Caco-2 (cell line): Measurements from ENCODE around the gene OLA1. TPM values are rescaled to one million over a fixed set of nuclear protein-coding genes. Genes with fewer than 3 reads are reported as not detected.

ENCODE experiments used
- BruUV-seq: library from RNA; stranded (reverse); fragments of 400-500 nt; replicated peaks from 2 replicates; lab custom pipeline; 2021; lab: Mats Ljungman, UMichigan
- CTCF ChIA-PET: fragments of 300-600 bp; sonication (Branson Sonifier 250); formaldehyde crosslinking; loops from one replicate; lab custom pipeline; 2022; ENCODE audit warnings: antibody characterized with exemption; lab: Charles Lee
- POLR2A ChIA-PET: fragments of 300-600 bp; sonication (Branson Sonifier 250); formaldehyde crosslinking; loops from one replicate; lab custom pipeline; 2022; ENCODE audit warnings: antibody characterized with exemption; lab: Charles Lee
- DNase-seq, 2 experiments: peaks; one replicate each; pipeline versions ENCODE4 v3.0.0 to v3.0.0-alpha.2; 2020 to 2022
- H3K27me3 ChIP-seq: replicated peaks from 2 replicates; pipeline ENCODE4 v1.6.0; 2011; ENCODE audit warnings: low read length; ENCODE audit not compliant: control insufficient read depth, insufficient read depth
- H3K36me3 ChIP-seq: 2 replicates; pipeline ENCODE4 v1.5.1; 2011; ENCODE audit warnings: low read length; ENCODE audit not compliant: control insufficient read depth, insufficient read depth
- H3K4me1 ChIP-seq: fragments of 250-450 bp; sonication (Bioruptor Pico); 2 replicates; pipeline ENCODE4 v1.5.1; 2020; ENCODE audit warnings: mild to moderate bottlenecking
- H3K4me3 ChIP-seq: 2 replicates; pipeline ENCODE4 v1.5.1; 2011; ENCODE audit warnings: low read depth, mild to moderate bottlenecking, control low read depth, low read length
- H3K9me3 ChIP-seq: fragments of 250-450 bp; sonication (Bioruptor Pico); 2 replicates; pipeline ENCODE4 v1.5.1; 2020; ENCODE audit warnings: mild to moderate bottlenecking, moderate library complexity
- H3K27ac Mint-ChIP-seq: one replicate; pipeline ENCODE4 v1.8.0; 2022; ENCODE audit warnings: mixed read lengths; ENCODE audit not compliant: unreplicated experiment
- H3K27me3 Mint-ChIP-seq: one replicate; pipeline ENCODE4 v1.8.0; 2022; ENCODE audit warnings: mixed read lengths; ENCODE audit not compliant: insufficient read depth, unreplicated experiment
- H3K36me3 Mint-ChIP-seq: one replicate; pipeline ENCODE4 v1.8.0; 2022; ENCODE audit warnings: mild to moderate bottlenecking, mixed read lengths; ENCODE audit not compliant: insufficient read depth, unreplicated experiment
- H3K4me1 Mint-ChIP-seq: one replicate; pipeline ENCODE4 v1.8.0; 2022; ENCODE audit warnings: low read depth, mixed read lengths; ENCODE audit not compliant: unreplicated experiment
- H3K4me3 Mint-ChIP-seq: one replicate; pipeline ENCODE4 v1.8.0; 2022; ENCODE audit warnings: mild to moderate bottlenecking, moderate library complexity, mixed read lengths; ENCODE audit not compliant: unreplicated experiment
- H3K9me3 Mint-ChIP-seq: one replicate; pipeline ENCODE4 v1.8.0; 2022; ENCODE audit warnings: mixed read lengths; ENCODE audit not compliant: unreplicated experiment
- intact Hi-C: fragments of 100-400 bp; cut with micrococcal nuclease; formaldehyde crosslinking; loops from one replicate; pipeline ENCODE4 v1.10.0; 2022; ENCODE audit not compliant: unreplicated experiment
- total RNA-seq: library from RNA; stranded (reverse); gene quantifications from 2 replicates; pipeline ENCODE4 v1.2.3, GENCODE V29; 2022
- TF ChIP-seq, protein P1 (sequence below), 2 experiments: fragments of 200-600 bp in 1 of 2; IDR thresholded peaks; 1 replicate in 1 of 2; 2 replicates in 1 of 2; pipeline versions ENCODE4 v1.5.1 to v1.8.0; 2011 to 2022; ENCODE audit warnings: antibody characterized with exemption in 1 of 2, control low read depth in 1 of 2, inconsistent platforms in 1 of 2, low read depth in 1 of 2, low read length in 1 of 2, mild to moderate bottlenecking in 1 of 2, moderate library complexity in 1 of 2; ENCODE audit not compliant: insufficient read depth in 1 of 2, severe bottlenecking in 1 of 2, unreplicated experiment in 1 of 2

OLA1 gene
- total RNA-seq, 1 experiment from 2014 or later, result 177 TPM

DNA sequence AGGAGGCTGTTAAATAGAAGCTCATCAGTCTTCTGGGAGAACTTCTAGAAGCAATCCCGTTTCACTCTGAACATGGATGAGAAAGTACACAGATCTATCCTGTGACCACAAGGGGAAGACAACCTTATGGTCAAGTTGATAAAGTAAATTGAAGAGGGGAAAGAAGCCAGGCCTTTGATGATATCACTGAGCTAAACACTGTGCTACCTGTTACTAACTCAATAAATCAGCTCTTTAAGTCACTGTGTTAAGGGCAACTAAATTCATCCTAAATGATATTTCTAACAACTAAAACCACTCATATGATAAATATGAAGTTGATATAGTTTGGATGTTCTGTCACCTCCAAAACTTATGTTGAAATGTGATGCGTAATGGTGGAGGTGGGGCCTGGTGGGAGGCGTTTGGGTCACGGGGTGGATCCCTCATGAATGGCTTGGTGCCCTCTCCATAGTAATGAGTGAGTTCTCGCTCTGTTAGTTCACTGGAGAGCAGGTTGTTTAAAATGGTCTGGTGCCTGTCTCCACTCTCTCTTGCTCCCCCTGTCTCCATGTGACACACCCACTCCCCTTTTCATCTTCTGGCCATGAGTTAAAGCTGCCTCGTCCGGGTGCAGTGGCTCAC lies 23.6 kb downstream of the OLA1 start:
- ChIA-PET POLR2A (no interaction called here), CTCF (interaction anchor here (1.1 to 1.9 kb wide), 2 partner anchors 24 to 116 kb away, joined by 3 to 4 read pairs; partner anchors contain the start of gene OLA1)
- intact Hi-C loops, result no loop called here
- Histone ChIP-seq H3K4me3 (no peak overlapping the region), H3K9me3 (no peaks in the 10 kb centered on the region), H3K27me3 (no peaks in the 10 kb centered on the region), H3K4me1 (no peaks in the 10 kb centered on the region), H3K36me3 (peaks cover 5% of the 10 kb centered on the region; the same call in 1 of the 2 replicates)
- no peaks in the 10 kb centered on the region for H3K27me3 Mint-ChIP-seq
- peaks cover 27% of the 10 kb centered on the region for H3K36me3 Mint-ChIP-seq
- no peak overlapping the region for H3K27ac Mint-ChIP-seq
- H3K9me3 Mint-ChIP-seq, result no peaks in the 10 kb centered on the region
- no peak overlapping the region for H3K4me3 Mint-ChIP-seq
- no peak for DNase-seq
- BruUV-seq, result no TSS peak
- TF ChIP-seq, protein P1, sequence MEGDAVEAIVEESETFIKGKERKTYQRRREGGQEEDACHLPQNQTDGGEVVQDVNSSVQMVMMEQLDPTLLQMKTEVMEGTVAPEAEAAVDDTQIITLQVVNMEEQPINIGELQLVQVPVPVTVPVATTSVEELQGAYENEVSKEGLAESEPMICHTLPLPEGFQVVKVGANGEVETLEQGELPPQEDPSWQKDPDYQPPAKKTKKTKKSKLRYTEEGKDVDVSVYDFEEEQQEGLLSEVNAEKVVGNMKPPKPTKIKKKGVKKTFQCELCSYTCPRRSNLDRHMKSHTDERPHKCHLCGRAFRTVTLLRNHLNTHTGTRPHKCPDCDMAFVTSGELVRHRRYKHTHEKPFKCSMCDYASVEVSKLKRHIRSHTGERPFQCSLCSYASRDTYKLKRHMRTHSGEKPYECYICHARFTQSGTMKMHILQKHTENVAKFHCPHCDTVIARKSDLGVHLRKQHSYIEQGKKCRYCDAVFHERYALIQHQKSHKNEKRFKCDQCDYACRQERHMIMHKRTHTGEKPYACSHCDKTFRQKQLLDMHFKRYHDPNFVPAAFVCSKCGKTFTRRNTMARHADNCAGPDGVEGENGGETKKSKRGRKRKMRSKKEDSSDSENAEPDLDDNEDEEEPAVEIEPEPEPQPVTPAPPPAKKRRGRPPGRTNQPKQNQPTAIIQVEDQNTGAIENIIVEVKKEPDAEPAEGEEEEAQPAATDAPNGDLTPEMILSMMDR (IDR thresholded peaks at IDR 0.05; ENCODE audit: insufficient read depth in 1 of 2, low read depth in 1 of 2, low read length in 1 of 2, severe bottlenecking in 1 of 2, unreplicated experiment in 1 of 2), result no peak
- peaks cover 7% of the 10 kb centered on the region for H3K4me1 Mint-ChIP-seq

DNA sequence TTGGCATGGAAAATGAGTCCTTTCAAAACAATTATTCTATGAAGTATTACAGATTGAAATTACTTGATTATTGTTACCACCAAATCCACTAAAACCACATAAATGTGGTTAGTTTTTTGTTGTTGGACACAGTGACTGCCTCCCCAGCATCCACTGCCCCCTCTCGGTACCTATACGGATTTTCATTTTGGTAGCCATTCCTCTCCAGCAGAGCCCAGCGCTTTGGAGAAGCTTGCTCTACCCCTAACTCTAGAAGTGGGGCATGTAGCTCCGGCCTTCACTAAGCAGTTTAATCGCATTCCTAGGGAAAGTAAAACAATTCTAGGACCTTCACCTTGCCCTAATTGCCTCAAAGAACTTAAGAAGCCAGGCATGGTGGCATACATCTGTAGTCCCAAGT lies 24.2 kb downstream of the OLA1 start:
- Histone ChIP-seq H3K9me3 (no peaks in the 10 kb centered on the region), H3K36me3 (peaks cover 5% of the 10 kb centered on the region; the same call in 1 of the 2 replicates), H3K27me3 (no peaks in the 10 kb centered on the region), H3K4me1 (no peaks in the 10 kb centered on the region), H3K4me3 (no peak overlapping the region)
- no peak overlapping the region for H3K4me3 Mint-ChIP-seq
- DNase-seq, result no peak
- intact Hi-C loops, result no loop called here
- H3K36me3 Mint-ChIP-seq, result peaks cover 27% of the 10 kb centered on the region
- no peaks in the 10 kb centered on the region for H3K9me3 Mint-ChIP-seq
- no peaks in the 10 kb centered on the region for H3K27me3 Mint-ChIP-seq
- ChIA-PET CTCF (interaction anchor here (1.1 to 1.9 kb wide), 2 partner anchors 25 to 117 kb away, joined by 3 to 4 read pairs; partner anchors contain the start of gene OLA1), POLR2A (no interaction called here)
- H3K4me1 Mint-ChIP-seq, result peaks cover 7% of the 10 kb centered on the region
- H3K27ac Mint-ChIP-seq, result no peak overlapping the region
- BruUV-seq, result no TSS peak
- TF ChIP-seq, protein P1 (IDR thresholded peaks at IDR 0.05; ENCODE audit: insufficient read depth in 1 of 2, low read depth in 1 of 2, low read length in 1 of 2, severe bottlenecking in 1 of 2, unreplicated experiment in 1 of 2), result no peak

DNA sequence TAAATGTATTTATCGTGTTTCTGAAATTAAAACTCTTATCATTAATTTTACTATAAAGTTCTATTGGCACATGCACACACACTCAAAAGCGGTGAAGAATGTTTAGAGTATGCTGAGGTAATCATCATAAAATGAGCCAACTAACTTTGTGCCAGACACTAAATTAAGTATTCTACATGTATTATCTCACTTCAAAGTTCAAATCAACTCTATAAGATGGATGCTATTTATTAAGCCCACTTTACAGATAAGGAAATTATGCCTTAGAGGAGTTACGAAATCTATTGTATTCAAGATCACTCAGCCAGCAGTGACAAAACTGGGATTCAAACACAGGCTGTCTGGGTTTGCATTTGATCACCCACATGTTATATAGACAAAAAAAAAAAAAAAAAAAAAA lies 24.9 kb downstream of the OLA1 start:
- intact Hi-C loops, result no loop called here
- H3K4me3 ChIP-seq, result no peak overlapping the region
- H3K4me1 ChIP-seq, result no peaks in the 10 kb centered on the region
- peaks cover 27% of the 10 kb centered on the region for H3K36me3 Mint-ChIP-seq
- TF ChIP-seq, protein P1 (IDR thresholded peaks at IDR 0.05; ENCODE audit: insufficient read depth in 1 of 2, low read depth in 1 of 2, low read length in 1 of 2, severe bottlenecking in 1 of 2, unreplicated experiment in 1 of 2), result no peak
- H3K27ac Mint-ChIP-seq, result no peak overlapping the region
- ChIA-PET CTCF (no interaction called here), POLR2A (no interaction called here)
- DNase-seq, result no peak
- BruUV-seq, result no TSS peak
- H3K27me3 Mint-ChIP-seq, result no peaks in the 10 kb centered on the region
- H3K27me3 ChIP-seq, result no peaks in the 10 kb centered on the region
- peaks cover 7% of the 10 kb centered on the region for H3K4me1 Mint-ChIP-seq
- H3K36me3 ChIP-seq, result peaks cover 5% of the 10 kb centered on the region; the same call in 1 of the 2 replicates
- H3K9me3 ChIP-seq, result no peaks in the 10 kb centered on the region
- H3K4me3 Mint-ChIP-seq, result no peak overlapping the region
- H3K9me3 Mint-ChIP-seq, result no peaks in the 10 kb centered on the region
